Skeletal muscle satellite cell (primary cell): ENCODE data around the gene FRY.

Source experiments
- H3K27me3 ChIP-seq: 2 replicates; pipeline ENCODE4 v1.7.0; 2013; ENCODE audit warnings: low read length; ENCODE audit not compliant: control insufficient read depth, insufficient read depth
- H3K36me3 ChIP-seq: 2 replicates; pipeline ENCODE4 v1.7.0; 2013; ENCODE audit warnings: mild to moderate bottlenecking, control low read depth, low read length; ENCODE audit not compliant: insufficient read depth
- H3K4me1 ChIP-seq: 2 replicates; pipeline ENCODE4 v1.7.0; 2013; ENCODE audit warnings: low read length; ENCODE audit not compliant: control insufficient read depth, insufficient read depth
- H3K4me2 ChIP-seq: 2 replicates; pipeline ENCODE4 v1.7.0; 2013; ENCODE audit warnings: mild to moderate bottlenecking, low read length
- H3K4me3 ChIP-seq: 2 replicates; pipeline ENCODE4 v1.7.0; 2013; ENCODE audit warnings: low read length
- H3K9ac ChIP-seq: 2 replicates; pipeline ENCODE4 v1.7.0; 2013; ENCODE audit warnings: mild to moderate bottlenecking, low read depth, low read length, moderate library complexity
- H3K9me3 ChIP-seq: replicated peaks from 2 replicates; pipeline ENCODE4 v1.7.0; 2013; ENCODE audit warnings: mild to moderate bottlenecking, control low read depth, low read length

The FRY gene

GRCh38 chr13:32153056-32153455, 121.5 kb downstream of the FRY start:
- Histone ChIP-seq H3K4me1 (peaks cover 10% of the 10 kb centered on the region), H3K27me3 (no peaks in the 10 kb centered on the region), H3K9ac (peak overlapping the region; percentile 3), H3K4me2 (peak overlapping the region; percentile 19), H3K4me3 (no peak overlapping the region), H3K36me3 (no peaks in the 10 kb centered on the region), H3K9me3 (no peaks in the 10 kb centered on the region)

- no peaks in the 10 kb centered on the region for H3K36me3 ChIP-seq
- no peaks in the 10 kb centered on the region for H3K27me3 ChIP-seq
- H3K4me2 ChIP-seq = no peak overlapping the region
- no peak overlapping the region for H3K4me3 ChIP-seq
- no peak overlapping the region for H3K9ac ChIP-seq
- H3K9me3 ChIP-seq = no peaks in the 10 kb centered on the region
- H3K4me1 ChIP-seq = no peaks in the 10 kb centered on the region
Observed at GRCh38 chr13:32159137-32159869, 127.7 kb downstream of the FRY start.

- no peak overlapping the region for H3K4me3 ChIP-seq
- H3K4me2 ChIP-seq = no peak overlapping the region
- no peaks in the 10 kb centered on the region for H3K36me3 ChIP-seq
- no peaks in the 10 kb centered on the region for H3K4me1 ChIP-seq
- no peaks in the 10 kb centered on the region for H3K27me3 ChIP-seq
- no peak overlapping the region for H3K9ac ChIP-seq
- H3K9me3 ChIP-seq = no peaks in the 10 kb centered on the region
Observed at GRCh38 chr13:32162395-32163005, 130.9 kb downstream of the FRY start.

- H3K4me1 ChIP-seq = no peaks in the 10 kb centered on the region
- H3K4me2 ChIP-seq = no peak overlapping the region
- H3K36me3 ChIP-seq = no peaks in the 10 kb centered on the region
- no peaks in the 10 kb centered on the region for H3K27me3 ChIP-seq
- H3K9ac ChIP-seq = no peak overlapping the region
- no peaks in the 10 kb centered on the region for H3K9me3 ChIP-seq
- no peak overlapping the region for H3K4me3 ChIP-seq
Observed at GRCh38 chr13:32164622-32165268, 133.2 kb downstream of the FRY start.

GRCh38 chr13:32165796-32166195, 134.2 kb downstream of the FRY start:
- H3K36me3 ChIP-seq = no peaks in the 10 kb centered on the region
- H3K4me1 ChIP-seq = no peaks in the 10 kb centered on the region
- no peaks in the 10 kb centered on the region for H3K9me3 ChIP-seq
- H3K4me3 ChIP-seq = no peak overlapping the region
- H3K9ac ChIP-seq = no peak overlapping the region
- H3K27me3 ChIP-seq = no peaks in the 10 kb centered on the region
- no peak overlapping the region for H3K4me2 ChIP-seq

- H3K36me3 ChIP-seq = peaks cover 3% of the 10 kb centered on the region
- H3K4me3 ChIP-seq = no peak overlapping the region
- H3K9me3 ChIP-seq = no peaks in the 10 kb centered on the region
- H3K27me3 ChIP-seq = no peaks in the 10 kb centered on the region
- H3K4me1 ChIP-seq = no peaks in the 10 kb centered on the region
- no peak overlapping the region for H3K4me2 ChIP-seq
- no peak overlapping the region for H3K9ac ChIP-seq
Observed at GRCh38 chr13:32168131-32168530, 136.6 kb downstream of the FRY start.

GRCh38 chr13:32170841-32171240, 139.3 kb downstream of the FRY start:
- Histone ChIP-seq H3K4me2 (no peak overlapping the region), H3K36me3 (peaks cover 3% of the 10 kb centered on the region), H3K9me3 (no peaks in the 10 kb centered on the region), H3K4me1 (no peaks in the 10 kb centered on the region), H3K4me3 (no peak overlapping the region), H3K9ac (no peak overlapping the region), H3K27me3 (no peaks in the 10 kb centered on the region)

- no peaks in the 10 kb centered on the region for H3K27me3 ChIP-seq
- no peak overlapping the region for H3K9ac ChIP-seq
- H3K4me3 ChIP-seq = no peak overlapping the region
- no peaks in the 10 kb centered on the region for H3K9me3 ChIP-seq
- H3K36me3 ChIP-seq = peaks cover 3% of the 10 kb centered on the region
- no peaks in the 10 kb centered on the region for H3K4me1 ChIP-seq
- no peak overlapping the region for H3K4me2 ChIP-seq
Observed at GRCh38 chr13:32173881-32174280, 142.3 kb downstream of the FRY start.

- no peaks in the 10 kb centered on the region for H3K27me3 ChIP-seq
- no peaks in the 10 kb centered on the region for H3K9me3 ChIP-seq
- H3K9ac ChIP-seq = no peak overlapping the region
- H3K4me1 ChIP-seq = no peaks in the 10 kb centered on the region
- H3K4me2 ChIP-seq = no peak overlapping the region
- no peak overlapping the region for H3K4me3 ChIP-seq
- H3K36me3 ChIP-seq = peaks cover 3% of the 10 kb centered on the region
Observed at GRCh38 chr13:32174366-32174765, 142.8 kb downstream of the FRY start.

GRCh38 chr13:32175307-32175706, 143.7 kb downstream of the FRY start:
- Histone ChIP-seq H3K9me3 (no peaks in the 10 kb centered on the region), H3K4me2 (no peak overlapping the region), H3K36me3 (peaks cover 3% of the 10 kb centered on the region), H3K4me3 (no peak overlapping the region), H3K27me3 (no peaks in the 10 kb centered on the region), H3K9ac (no peak overlapping the region), H3K4me1 (no peaks in the 10 kb centered on the region)

GRCh38 chr13:32175943-32176342, 144.4 kb downstream of the FRY start:
- Histone ChIP-seq H3K9me3 (no peaks in the 10 kb centered on the region), H3K4me2 (no peak overlapping the region), H3K27me3 (no peaks in the 10 kb centered on the region), H3K4me3 (no peak overlapping the region), H3K4me1 (no peaks in the 10 kb centered on the region), H3K36me3 (peaks cover 3% of the 10 kb centered on the region), H3K9ac (no peak overlapping the region)
